ENCODE results near the gene ERN2. TPM values are rescaled to one million over a fixed set of nuclear protein-coding genes. Genes with fewer than 3 reads are reported as not detected.

ERN2 gene
- total and polyA plus RNA-seq, 9 of the 15 experiments (the other 6 are each of a cell fraction or from before 2014, with no cell fraction given), result 0.07 to 1.5 (median 0.51) TPM; not detected in 3

GRCh38 chr16:23667355-23667659 is 45.7 kb downstream of the ERN2 start (continued):
- TF ChIP-seq, protein P1, sequence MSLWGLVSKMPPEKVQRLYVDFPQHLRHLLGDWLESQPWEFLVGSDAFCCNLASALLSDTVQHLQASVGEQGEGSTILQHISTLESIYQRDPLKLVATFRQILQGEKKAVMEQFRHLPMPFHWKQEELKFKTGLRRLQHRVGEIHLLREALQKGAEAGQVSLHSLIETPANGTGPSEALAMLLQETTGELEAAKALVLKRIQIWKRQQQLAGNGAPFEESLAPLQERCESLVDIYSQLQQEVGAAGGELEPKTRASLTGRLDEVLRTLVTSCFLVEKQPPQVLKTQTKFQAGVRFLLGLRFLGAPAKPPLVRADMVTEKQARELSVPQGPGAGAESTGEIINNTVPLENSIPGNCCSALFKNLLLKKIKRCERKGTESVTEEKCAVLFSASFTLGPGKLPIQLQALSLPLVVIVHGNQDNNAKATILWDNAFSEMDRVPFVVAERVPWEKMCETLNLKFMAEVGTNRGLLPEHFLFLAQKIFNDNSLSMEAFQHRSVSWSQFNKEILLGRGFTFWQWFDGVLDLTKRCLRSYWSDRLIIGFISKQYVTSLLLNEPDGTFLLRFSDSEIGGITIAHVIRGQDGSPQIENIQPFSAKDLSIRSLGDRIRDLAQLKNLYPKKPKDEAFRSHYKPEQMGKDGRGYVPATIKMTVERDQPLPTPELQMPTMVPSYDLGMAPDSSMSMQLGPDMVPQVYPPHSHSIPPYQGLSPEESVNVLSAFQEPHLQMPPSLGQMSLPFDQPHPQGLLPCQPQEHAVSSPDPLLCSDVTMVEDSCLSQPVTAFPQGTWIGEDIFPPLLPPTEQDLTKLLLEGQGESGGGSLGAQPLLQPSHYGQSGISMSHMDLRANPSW (CRISPR knock-in tag; IDR thresholded peaks at IDR 0.05), result no peak
- TF ChIP-seq ZC3H8 (IDR thresholded peaks at IDR 0.05), result no peak
- TF ChIP-seq CHD4 (IDR thresholded peaks at IDR 0.05; ENCODE audit: insufficient read depth, insufficient replicate concordance, low read depth, low read length, poor library complexity, severe bottlenecking), result no peak
- no peak for TF ChIP-seq ZNF561 (CRISPR knock-in tag; conservative IDR thresholded peaks at IDR 0.05)
- TF ChIP-seq HNRNPL (IDR thresholded peaks at IDR 0.05; ENCODE audit: low read depth, low read length), result no peak
- TF ChIP-seq NONO (IDR thresholded peaks at IDR 0.05; ENCODE audit: low read depth in 2 of 2, low read length in 1 of 2), result 0 out of 4 replicates have a peak, but pooled peaks of 1 of the 2 experiments have one; percentile 23
- no peak for TF ChIP-seq DEAF1 (CRISPR knock-in tag; IDR thresholded peaks at IDR 0.05)
- TF ChIP-seq CREBBP (IDR thresholded peaks at IDR 0.05; ENCODE audit: low read depth, low read length), result no peak
- TF ChIP-seq HDAC8 (tag; IDR thresholded peaks at IDR 0.05), result no peak
- no peak for TF ChIP-seq FOXP1 (CRISPR knock-in tag; IDR thresholded peaks at IDR 0.05)
- TF ChIP-seq SNIP1 (IDR thresholded peaks at IDR 0.05; ENCODE audit: low read depth), result no peak
- TF ChIP-seq, protein P2, sequence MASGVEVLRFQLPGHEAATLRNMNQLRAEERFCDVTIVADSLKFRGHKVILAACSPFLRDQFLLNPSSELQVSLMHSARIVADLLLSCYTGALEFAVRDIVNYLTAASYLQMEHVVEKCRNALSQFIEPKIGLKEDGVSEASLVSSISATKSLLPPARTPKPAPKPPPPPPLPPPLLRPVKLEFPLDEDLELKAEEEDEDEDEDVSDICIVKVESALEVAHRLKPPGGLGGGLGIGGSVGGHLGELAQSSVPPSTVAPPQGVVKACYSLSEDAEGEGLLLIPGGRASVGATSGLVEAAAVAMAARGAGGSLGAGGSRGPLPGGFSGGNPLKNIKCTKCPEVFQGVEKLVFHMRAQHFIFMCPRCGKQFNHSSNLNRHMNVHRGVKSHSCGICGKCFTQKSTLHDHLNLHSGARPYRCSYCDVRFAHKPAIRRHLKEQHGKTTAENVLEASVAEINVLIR (CRISPR knock-in tag; IDR thresholded peaks at IDR 0.05), result no peak
- TF ChIP-seq BDP1 (IDR thresholded peaks at IDR 0.05; ENCODE audit: insufficient read depth, insufficient read length), result no peak
- no peak for TF ChIP-seq SLC30A9 (CRISPR knock-in tag; IDR thresholded peaks at IDR 0.05)
- TF ChIP-seq KDM1A (IDR thresholded peaks at IDR 0.05), result peak; percentile 67 to 78
- peak in 1 of 2 experiments; percentile 39; a peak in 1 of 3 replicates for TF ChIP-seq CBX3 (IDR thresholded peaks at IDR 0.05; ENCODE audit: borderline replicate concordance in 1 of 2, low read length in 2 of 2)
- no peak for TF ChIP-seq ESRRB (CRISPR knock-in tag; IDR thresholded peaks at IDR 0.05; ENCODE audit: borderline replicate concordance)
- peak; percentile 48 for TF ChIP-seq EP400 (IDR thresholded peaks at IDR 0.05)
- peak; percentile 62 for TF ChIP-seq CXXC5 (CRISPR knock-in tag; IDR thresholded peaks at IDR 0.05)
- TF ChIP-seq NFATC3 (IDR thresholded peaks at IDR 0.05), result no peak
- TF ChIP-seq MBD2 (IDR thresholded peaks at IDR 0.05; ENCODE audit: borderline replicate concordance, low read depth), result peak; percentile 55; the same call in 1 of the 2 replicates
- no peak for TF ChIP-seq ZBTB17 (CRISPR knock-in tag; IDR thresholded peaks at IDR 0.05)
- TF ChIP-seq ZNF224 (CRISPR knock-in tag; IDR thresholded peaks at IDR 0.05), result no peak
- TF ChIP-seq ZKSCAN8 (CRISPR knock-in tag; IDR thresholded peaks at IDR 0.05), result 0 out of 2 replicates have a peak, but pooled peaks have one; percentile 9
- peak; percentile 84 for TF ChIP-seq NFIC (IDR thresholded peaks at IDR 0.05)
- TF ChIP-seq CGGBP1 (CRISPR knock-in tag; IDR thresholded peaks at IDR 0.05), result no peak
- TF ChIP-seq TBL1XR1 (IDR thresholded peaks at IDR 0.05; ENCODE audit: low read length in 2 of 2), result 0 out of 4 replicates have a peak, but pooled peaks of 1 of the 2 experiments have one; percentile 50
